ENCODE data around the gene ZNF354B.
A peak's percentile ranks its signal among the peaks of the same experiment; 100 is the strongest.

The ZNF354B gene

GRCh38 chr5:178859625-178860521 lies at the start of gene ZNF354B:
Gene ZNF354B (plus strand): TSS chr5:178859953. CDS start chr5:178861048, 1,095 bp downstream.
- H3K36me3 ChIP-seq (ENCODE audit: control insufficient read depth in 2 of 2, insufficient read depth in 2 of 2, low read length in 2 of 2), result peaks cover 0 to 3% of the 10 kb centered on the region in 2 donors
- no peaks in the 10 kb centered on the region for H3K9me3 ChIP-seq (ENCODE audit: control insufficient read depth in 2 of 2, low read length in 2 of 2)
- peaks cover 0 to 5% of the 10 kb centered on the region in 2 donors for H3K4me1 ChIP-seq (ENCODE audit: control insufficient read depth in 2 of 2, insufficient read depth in 2 of 2, low read length in 2 of 2)
- peak within 1 kb of the TSS; percentile 63 to 79 for H3K9ac ChIP-seq (ENCODE audit: low read depth in 1 of 2, low read length in 2 of 2)
- H3K27ac ChIP-seq (ENCODE audit: low read depth in 2 of 2, low read length in 2 of 2), result peak within 1 kb of the TSS; percentile 55 to 74
- H3K27me3 ChIP-seq (ENCODE audit: control insufficient read depth in 2 of 2, insufficient read depth in 2 of 2, low read length in 2 of 2), result no peaks in the 10 kb centered on the region
- H3K4me3 ChIP-seq (ENCODE audit: low read length in 2 of 2), result peak within 1 kb of the TSS; percentile 72 to 75

DNA sequence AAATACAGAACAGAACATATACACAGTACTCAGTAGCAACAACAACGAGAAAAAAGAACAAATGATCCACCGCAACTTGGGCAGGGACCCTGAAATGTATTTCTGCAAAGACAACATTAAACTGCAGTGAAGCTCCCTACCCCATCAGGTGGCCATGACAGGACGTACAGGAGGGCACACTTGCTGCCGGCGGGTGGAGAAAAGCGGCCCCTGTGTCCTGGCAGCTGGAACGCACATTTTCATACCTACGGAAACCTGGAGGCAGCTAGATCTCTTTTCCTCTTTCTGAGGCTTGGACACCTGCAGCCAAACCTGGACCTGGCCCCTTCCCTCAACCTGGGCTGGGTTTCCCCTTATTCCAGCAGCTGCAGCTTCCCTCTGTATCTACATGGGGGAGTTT lies 42.2 kb upstream of the ZNF354B start:
- Histone ChIP-seq H3K9me3 (ENCODE audit: control insufficient read depth in 2 of 2, low read length in 2 of 2) (no peaks in the 10 kb centered on the region), H3K36me3 (ENCODE audit: control insufficient read depth in 2 of 2, insufficient read depth in 2 of 2, low read length in 2 of 2) (no peaks in the 10 kb centered on the region), H3K27ac (ENCODE audit: low read depth in 2 of 2, low read length in 2 of 2) (no peak overlapping the region), H3K27me3 (ENCODE audit: control insufficient read depth in 2 of 2, insufficient read depth in 2 of 2, low read length in 2 of 2) (no peaks in the 10 kb centered on the region), H3K4me1 (ENCODE audit: control insufficient read depth in 2 of 2, insufficient read depth in 2 of 2, low read length in 2 of 2) (no peaks in the 10 kb centered on the region), H3K4me3 (ENCODE audit: low read length in 2 of 2) (no peak overlapping the region), H3K9ac (ENCODE audit: low read depth in 1 of 2, low read length in 2 of 2) (no peak overlapping the region)

DNA sequence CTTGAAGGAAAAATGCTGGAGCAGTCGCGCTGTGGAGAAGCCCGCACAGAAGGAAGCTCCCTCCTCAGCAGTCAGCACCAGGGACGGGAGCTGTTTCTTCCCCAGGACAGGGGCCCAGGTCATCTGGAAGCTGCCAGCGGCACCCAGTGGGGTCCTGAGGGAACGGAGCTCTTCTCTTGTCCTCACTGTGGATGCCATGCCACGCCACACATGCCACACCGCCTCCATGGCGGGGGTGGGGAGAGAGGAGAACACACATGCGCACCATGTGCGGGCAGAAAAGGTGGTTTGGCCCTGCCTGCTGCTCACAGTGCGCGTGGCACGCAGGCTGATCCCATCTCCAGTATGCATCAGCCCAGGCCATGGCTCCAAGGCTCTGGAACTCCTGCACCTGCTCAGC lies 41.7 kb upstream of the ZNF354B start:
- H3K27me3 ChIP-seq (ENCODE audit: control insufficient read depth in 2 of 2, insufficient read depth in 2 of 2, low read length in 2 of 2), result no peaks in the 10 kb centered on the region
- H3K4me3 ChIP-seq (ENCODE audit: low read length in 2 of 2), result no peak overlapping the region
- H3K9ac ChIP-seq (ENCODE audit: low read depth in 1 of 2, low read length in 2 of 2), result no peak overlapping the region
- H3K27ac ChIP-seq (ENCODE audit: low read depth in 2 of 2, low read length in 2 of 2), result no peak overlapping the region
- no peaks in the 10 kb centered on the region for H3K9me3 ChIP-seq (ENCODE audit: control insufficient read depth in 2 of 2, low read length in 2 of 2)
- H3K36me3 ChIP-seq (ENCODE audit: control insufficient read depth in 2 of 2, insufficient read depth in 2 of 2, low read length in 2 of 2), result no peaks in the 10 kb centered on the region
- H3K4me1 ChIP-seq (ENCODE audit: control insufficient read depth in 2 of 2, insufficient read depth in 2 of 2, low read length in 2 of 2), result no peaks in the 10 kb centered on the region

DNA sequence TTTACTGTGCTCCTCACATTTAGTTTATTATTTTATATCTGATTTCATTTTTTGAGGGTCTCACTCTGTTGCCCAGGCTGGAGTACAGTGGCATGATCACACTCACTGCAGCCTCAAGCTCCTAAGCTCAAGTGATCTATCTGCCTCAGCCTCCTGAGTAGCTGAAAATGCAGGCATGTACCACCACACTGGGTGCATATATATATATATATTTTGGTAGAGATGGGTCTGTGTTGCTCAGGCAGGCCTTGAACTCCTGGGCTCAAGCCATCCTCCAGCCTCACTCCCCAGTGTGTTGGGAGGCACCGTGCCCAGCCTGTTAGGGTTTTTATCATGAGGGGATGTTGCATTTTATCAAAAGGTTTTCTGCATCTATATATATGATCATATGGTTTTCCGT lies 39.8 kb upstream of the ZNF354B start:
- Histone ChIP-seq H3K36me3 (ENCODE audit: control insufficient read depth in 2 of 2, insufficient read depth in 2 of 2, low read length in 2 of 2) (no peaks in the 10 kb centered on the region), H3K9ac (ENCODE audit: low read depth in 1 of 2, low read length in 2 of 2) (no peak overlapping the region), H3K9me3 (ENCODE audit: control insufficient read depth in 2 of 2, low read length in 2 of 2) (no peaks in the 10 kb centered on the region), H3K4me3 (ENCODE audit: low read length in 2 of 2) (no peak overlapping the region), H3K27me3 (ENCODE audit: control insufficient read depth in 2 of 2, insufficient read depth in 2 of 2, low read length in 2 of 2) (no peaks in the 10 kb centered on the region), H3K4me1 (ENCODE audit: control insufficient read depth in 2 of 2, insufficient read depth in 2 of 2, low read length in 2 of 2) (no peaks in the 10 kb centered on the region), H3K27ac (ENCODE audit: low read depth in 2 of 2, low read length in 2 of 2) (no peak overlapping the region)

DNA sequence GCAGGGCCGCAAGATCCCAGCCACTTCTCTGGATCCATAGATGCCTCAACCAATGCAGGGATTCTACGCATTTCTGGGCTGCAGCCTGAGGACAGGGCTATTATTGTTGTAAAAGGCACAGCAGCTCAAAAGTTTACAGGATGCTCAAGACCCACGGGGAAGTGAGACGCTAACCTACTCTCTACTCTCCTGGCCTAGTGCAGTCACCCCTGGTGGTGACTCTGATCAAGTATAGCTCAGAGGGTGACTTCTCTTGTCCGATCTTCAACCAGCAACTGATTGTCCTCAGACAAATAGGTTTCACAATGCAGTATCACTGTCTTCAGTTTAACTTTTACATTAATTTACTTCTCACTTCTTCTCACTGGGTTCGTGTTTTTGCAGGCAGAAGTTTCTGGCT lies 34.3 kb upstream of the ZNF354B start:
- Histone ChIP-seq H3K27ac (ENCODE audit: low read depth in 2 of 2, low read length in 2 of 2) (no peak overlapping the region), H3K36me3 (ENCODE audit: control insufficient read depth in 2 of 2, insufficient read depth in 2 of 2, low read length in 2 of 2) (no peaks in the 10 kb centered on the region), H3K4me1 (ENCODE audit: control insufficient read depth in 2 of 2, insufficient read depth in 2 of 2, low read length in 2 of 2) (no peaks in the 10 kb centered on the region), H3K27me3 (ENCODE audit: control insufficient read depth in 2 of 2, insufficient read depth in 2 of 2, low read length in 2 of 2) (peaks cover 0 to 2% of the 10 kb centered on the region in 2 donors), H3K9me3 (ENCODE audit: control insufficient read depth in 2 of 2, low read length in 2 of 2) (no peaks in the 10 kb centered on the region), H3K9ac (ENCODE audit: low read depth in 1 of 2, low read length in 2 of 2) (no peak overlapping the region), H3K4me3 (ENCODE audit: low read length in 2 of 2) (no peak overlapping the region)

DNA sequence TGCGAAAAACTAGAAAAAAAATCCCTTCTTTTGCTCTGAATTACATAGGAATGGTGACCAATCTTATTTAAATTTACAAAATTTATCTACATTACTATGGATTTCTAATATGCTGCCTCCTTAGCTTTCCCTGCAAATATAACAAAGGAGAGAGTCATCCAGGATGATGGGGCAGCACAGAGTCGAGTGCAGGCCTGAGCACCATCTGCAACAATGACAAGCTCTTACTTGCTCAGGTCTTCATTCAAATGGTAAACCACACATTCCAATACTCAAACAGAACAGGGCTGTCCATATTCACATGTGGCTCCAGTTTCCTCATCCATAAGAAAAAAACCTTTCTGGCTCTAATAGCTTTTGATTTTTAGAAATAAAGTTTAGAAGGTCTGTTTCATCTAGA lies 33.5 kb upstream of the ZNF354B start:
- H3K27me3 ChIP-seq (ENCODE audit: control insufficient read depth in 2 of 2, insufficient read depth in 2 of 2, low read length in 2 of 2), result peaks cover 0 to 2% of the 10 kb centered on the region in 2 donors
- H3K9ac ChIP-seq (ENCODE audit: low read depth in 1 of 2, low read length in 2 of 2), result no peak overlapping the region
- H3K4me1 ChIP-seq (ENCODE audit: control insufficient read depth in 2 of 2, insufficient read depth in 2 of 2, low read length in 2 of 2), result no peaks in the 10 kb centered on the region
- H3K9me3 ChIP-seq (ENCODE audit: control insufficient read depth in 2 of 2, low read length in 2 of 2), result no peaks in the 10 kb centered on the region
- no peaks in the 10 kb centered on the region for H3K36me3 ChIP-seq (ENCODE audit: control insufficient read depth in 2 of 2, insufficient read depth in 2 of 2, low read length in 2 of 2)
- no peak overlapping the region for H3K4me3 ChIP-seq (ENCODE audit: low read length in 2 of 2)
- H3K27ac ChIP-seq (ENCODE audit: low read depth in 2 of 2, low read length in 2 of 2), result no peak overlapping the region

GRCh38 chr5:178827636-178828035 lies 32.1 kb upstream of the ZNF354B start:
- H3K27ac ChIP-seq (ENCODE audit: low read depth in 2 of 2, low read length in 2 of 2), result no peak overlapping the region
- H3K27me3 ChIP-seq (ENCODE audit: control insufficient read depth in 2 of 2, insufficient read depth in 2 of 2, low read length in 2 of 2), result peaks cover 0 to 2% of the 10 kb centered on the region in 2 donors
- no peak overlapping the region for H3K4me3 ChIP-seq (ENCODE audit: low read length in 2 of 2)
- H3K36me3 ChIP-seq (ENCODE audit: control insufficient read depth in 2 of 2, insufficient read depth in 2 of 2, low read length in 2 of 2), result no peaks in the 10 kb centered on the region
- no peaks in the 10 kb centered on the region for H3K4me1 ChIP-seq (ENCODE audit: control insufficient read depth in 2 of 2, insufficient read depth in 2 of 2, low read length in 2 of 2)
- H3K9ac ChIP-seq (ENCODE audit: low read depth in 1 of 2, low read length in 2 of 2), result no peak overlapping the region
- H3K9me3 ChIP-seq (ENCODE audit: control insufficient read depth in 2 of 2, low read length in 2 of 2), result no peaks in the 10 kb centered on the region

DNA sequence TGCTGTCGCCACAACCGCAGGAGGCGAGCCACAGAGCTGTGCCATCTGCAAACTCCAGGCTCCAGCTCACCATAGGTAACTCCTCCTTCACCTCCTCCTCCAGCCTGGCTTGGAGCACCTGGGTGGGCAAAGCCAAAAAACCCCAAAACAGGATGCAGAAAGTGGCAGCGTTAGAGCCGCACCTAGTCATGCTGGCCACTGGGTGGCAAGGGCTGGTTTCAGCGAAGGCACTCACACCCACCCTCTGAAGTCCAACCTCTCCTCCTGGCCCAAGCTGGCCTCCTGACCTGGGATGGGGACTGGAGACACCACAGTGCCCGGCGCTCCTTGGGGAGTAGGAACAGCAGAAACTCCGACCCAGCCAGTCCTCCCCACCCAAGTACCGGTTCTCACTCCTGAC lies 28.7 kb upstream of the ZNF354B start:
- H3K4me3 ChIP-seq (ENCODE audit: low read length in 2 of 2), result no peak overlapping the region
- H3K9ac ChIP-seq (ENCODE audit: low read depth in 1 of 2, low read length in 2 of 2), result no peak overlapping the region
- peaks cover 0 to 2% of the 10 kb centered on the region in 2 donors for H3K27me3 ChIP-seq (ENCODE audit: control insufficient read depth in 2 of 2, insufficient read depth in 2 of 2, low read length in 2 of 2)
- H3K4me1 ChIP-seq (ENCODE audit: control insufficient read depth in 2 of 2, insufficient read depth in 2 of 2, low read length in 2 of 2), result no peaks in the 10 kb centered on the region
- H3K36me3 ChIP-seq (ENCODE audit: control insufficient read depth in 2 of 2, insufficient read depth in 2 of 2, low read length in 2 of 2), result no peaks in the 10 kb centered on the region
- H3K9me3 ChIP-seq (ENCODE audit: control insufficient read depth in 2 of 2, low read length in 2 of 2), result no peaks in the 10 kb centered on the region
- no peak overlapping the region for H3K27ac ChIP-seq (ENCODE audit: low read depth in 2 of 2, low read length in 2 of 2)

DNA sequence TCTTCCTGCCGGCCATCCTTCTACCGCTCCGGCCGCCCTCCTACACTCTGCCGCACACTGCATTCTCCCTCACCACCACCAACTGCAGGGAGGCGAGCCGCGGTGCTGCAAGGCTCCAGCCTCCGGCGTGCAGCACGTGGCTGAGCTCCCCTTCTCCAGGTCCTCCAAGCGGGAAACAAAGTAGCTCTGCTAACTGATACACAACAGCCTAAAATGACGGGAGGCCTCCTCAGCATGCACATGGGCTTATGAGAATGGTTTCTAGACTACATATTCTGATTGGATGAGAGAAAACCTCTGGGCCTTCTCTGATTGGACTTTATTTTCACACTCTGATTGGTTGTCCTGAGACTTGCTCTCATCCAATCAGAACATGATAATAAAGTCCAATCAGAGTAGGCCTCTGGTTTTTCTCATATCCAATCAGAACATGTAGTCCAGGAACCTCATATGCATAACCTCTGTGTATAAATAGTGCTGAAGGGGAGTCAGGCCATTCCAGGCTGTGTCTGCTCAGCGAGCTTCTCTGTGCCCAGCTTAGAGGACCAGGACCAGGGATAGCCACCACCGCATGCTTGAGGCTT lies 27.0 kb upstream of the ZNF354B start:
- H3K36me3 ChIP-seq (ENCODE audit: control insufficient read depth in 2 of 2, insufficient read depth in 2 of 2, low read length in 2 of 2), result no peaks in the 10 kb centered on the region
- no peaks in the 10 kb centered on the region for H3K4me1 ChIP-seq (ENCODE audit: control insufficient read depth in 2 of 2, insufficient read depth in 2 of 2, low read length in 2 of 2)
- no peaks in the 10 kb centered on the region for H3K9me3 ChIP-seq (ENCODE audit: control insufficient read depth in 2 of 2, low read length in 2 of 2)
- H3K4me3 ChIP-seq (ENCODE audit: low read length in 2 of 2), result no peak overlapping the region
- H3K27ac ChIP-seq (ENCODE audit: low read depth in 2 of 2, low read length in 2 of 2), result no peak overlapping the region
- H3K27me3 ChIP-seq (ENCODE audit: control insufficient read depth in 2 of 2, insufficient read depth in 2 of 2, low read length in 2 of 2), result peaks cover 0 to 2% of the 10 kb centered on the region in 2 donors
- no peak overlapping the region for H3K9ac ChIP-seq (ENCODE audit: low read depth in 1 of 2, low read length in 2 of 2)

- no peaks in the 10 kb centered on the region for H3K4me1 ChIP-seq (ENCODE audit: control insufficient read depth in 2 of 2, insufficient read depth in 2 of 2, low read length in 2 of 2)
These were observed 23.1 kb upstream of the ZNF354B start for GRCh38 chr5:178836628-178837027.

More at GRCh38 chr5:178836628-178837027, 23.1 kb upstream of the ZNF354B start:
- Histone ChIP-seq H3K27me3 (ENCODE audit: control insufficient read depth in 2 of 2, insufficient read depth in 2 of 2, low read length in 2 of 2) (no peaks in the 10 kb centered on the region), H3K9me3 (ENCODE audit: control insufficient read depth in 2 of 2, low read length in 2 of 2) (no peaks in the 10 kb centered on the region), H3K4me3 (ENCODE audit: low read length in 2 of 2) (no peak overlapping the region), H3K36me3 (ENCODE audit: control insufficient read depth in 2 of 2, insufficient read depth in 2 of 2, low read length in 2 of 2) (no peaks in the 10 kb centered on the region), H3K9ac (ENCODE audit: low read depth in 1 of 2, low read length in 2 of 2) (no peak overlapping the region), H3K27ac (ENCODE audit: low read depth in 2 of 2, low read length in 2 of 2) (no peak overlapping the region)
